Activated CD8-positive, alpha-beta memory T cell treated with anti-CD3 and anti-CD28 coated beads, Interleukin-2, amount 50 U/mL, for 1 hour (primary cell): ENCODE measurements around the gene FBN3.
"Not testable (repeated sequence)": the region's sequence is repeated elsewhere in the genome, so short reads cannot be mapped to it uniquely, and the experiment has no call there.

ENCODE experiments used
- DNase-seq: peaks from one replicate; pipeline ENCODE4 v3.0.0-alpha.2; 2020; ENCODE audit errors: extremely low read depth

Gene FBN3

DNA sequence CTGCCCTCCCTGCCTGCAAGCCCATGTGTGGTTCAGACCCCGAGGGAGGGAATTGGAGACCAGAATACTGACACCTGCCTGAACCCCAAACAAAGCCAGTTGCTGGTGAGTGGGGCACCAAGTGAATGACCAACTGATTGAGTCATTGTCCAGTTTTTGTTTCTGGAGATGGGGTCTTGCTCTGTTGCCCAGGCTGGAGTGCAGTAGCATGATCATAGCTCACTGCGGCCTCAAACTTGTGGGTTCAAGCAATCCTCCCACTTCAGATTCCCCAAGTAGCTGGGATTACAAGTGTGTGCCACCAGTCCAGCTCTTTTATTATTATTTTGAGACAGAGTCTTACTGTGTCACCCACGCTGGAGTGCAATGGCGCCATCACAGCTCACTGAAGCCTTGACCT lies 92.9 kb downstream of the FBN3 start:
- no peak for DNase-seq

DNA sequence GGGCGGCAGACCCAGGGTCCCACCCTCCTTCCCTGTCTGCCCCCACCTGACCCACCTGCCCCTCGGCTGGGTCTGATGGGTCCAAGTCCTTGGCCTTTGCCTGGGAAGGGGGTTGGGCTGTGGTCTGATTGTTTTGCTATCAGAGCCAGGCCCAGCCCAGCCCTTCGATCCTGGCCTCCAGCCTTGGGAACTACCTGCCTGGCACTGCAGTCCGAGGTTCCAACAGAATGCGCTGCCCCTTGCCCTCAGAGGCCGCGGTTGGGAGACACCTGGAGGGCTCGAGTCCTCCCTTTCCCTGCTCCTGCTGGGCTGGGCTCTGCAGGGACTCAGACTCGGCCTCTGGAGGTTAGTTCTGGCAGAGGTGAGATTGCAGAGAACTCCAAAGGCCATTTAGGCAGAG lies 95.2 kb downstream of the FBN3 start:
- DNase-seq, result no peak

DNA sequence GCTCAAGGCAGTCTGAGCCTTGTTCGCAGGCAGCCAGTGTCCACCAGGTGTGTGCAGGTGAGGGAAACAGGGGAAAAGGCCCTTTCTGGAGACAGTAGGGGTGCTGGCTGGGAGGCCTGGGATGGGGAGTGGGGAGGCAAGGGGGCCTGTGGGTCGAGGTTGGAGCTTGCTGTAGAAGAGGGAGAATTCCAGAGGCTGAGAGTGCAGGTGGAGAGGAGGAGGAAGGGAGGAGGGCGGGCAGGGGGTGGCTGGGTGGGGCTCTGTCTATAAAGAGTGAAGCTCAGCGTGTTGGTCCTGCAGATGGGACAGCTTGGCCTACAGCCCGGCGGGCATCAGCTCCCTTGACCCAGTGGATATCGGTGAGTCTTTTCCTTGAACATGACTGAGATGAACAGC lies 96.9 kb downstream of the FBN3 start, which contains the start of gene CCL25:
Gene CCL25 (plus strand): TSS at position 297 of the 396 bp plus-strand sequence. CDS start 290 bp downstream, outside the sequence.
- DNase-seq, result no peak

DNA sequence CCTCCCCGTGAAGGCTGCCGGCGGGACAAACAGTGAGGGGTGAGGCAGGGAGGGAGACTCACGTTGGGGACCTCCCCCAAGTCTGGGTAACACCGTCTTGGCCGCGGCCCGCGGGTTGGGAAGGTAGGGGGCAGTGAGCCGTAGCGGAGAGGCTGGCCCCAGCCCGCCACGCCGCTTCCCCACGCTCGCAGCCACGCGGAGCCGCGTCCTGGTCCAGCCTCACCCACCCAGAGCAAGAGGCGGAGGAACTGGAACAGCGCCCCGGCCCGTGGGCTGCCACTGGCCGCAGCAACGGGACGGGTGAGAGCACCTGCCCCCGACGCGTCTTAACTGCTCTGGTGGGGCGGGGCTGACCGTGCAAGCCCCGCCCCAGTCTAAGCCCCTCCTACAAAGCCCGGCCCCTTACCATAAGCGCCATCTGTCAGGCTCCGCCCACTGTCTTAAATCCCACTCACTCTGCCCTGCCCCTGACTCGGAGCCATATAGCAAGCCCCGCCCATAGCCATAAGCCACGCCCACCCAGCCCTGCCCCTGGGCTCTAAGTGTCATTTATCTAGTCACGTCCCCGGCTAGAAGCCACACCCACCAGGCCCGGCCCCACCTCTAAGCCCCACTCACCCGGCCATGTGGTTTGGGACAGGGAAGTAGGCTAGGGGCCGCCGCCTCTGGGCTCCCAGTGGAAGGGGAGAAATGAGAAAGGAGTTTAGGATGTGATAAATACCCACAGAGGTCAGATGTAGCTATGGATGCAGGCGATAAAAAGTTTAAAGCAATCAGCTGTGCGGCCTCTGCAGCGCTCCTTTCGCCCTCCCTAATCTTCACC lies 98.9 kb downstream of the FBN3 start:
- peak; percentile 45 for DNase-seq

DNA sequence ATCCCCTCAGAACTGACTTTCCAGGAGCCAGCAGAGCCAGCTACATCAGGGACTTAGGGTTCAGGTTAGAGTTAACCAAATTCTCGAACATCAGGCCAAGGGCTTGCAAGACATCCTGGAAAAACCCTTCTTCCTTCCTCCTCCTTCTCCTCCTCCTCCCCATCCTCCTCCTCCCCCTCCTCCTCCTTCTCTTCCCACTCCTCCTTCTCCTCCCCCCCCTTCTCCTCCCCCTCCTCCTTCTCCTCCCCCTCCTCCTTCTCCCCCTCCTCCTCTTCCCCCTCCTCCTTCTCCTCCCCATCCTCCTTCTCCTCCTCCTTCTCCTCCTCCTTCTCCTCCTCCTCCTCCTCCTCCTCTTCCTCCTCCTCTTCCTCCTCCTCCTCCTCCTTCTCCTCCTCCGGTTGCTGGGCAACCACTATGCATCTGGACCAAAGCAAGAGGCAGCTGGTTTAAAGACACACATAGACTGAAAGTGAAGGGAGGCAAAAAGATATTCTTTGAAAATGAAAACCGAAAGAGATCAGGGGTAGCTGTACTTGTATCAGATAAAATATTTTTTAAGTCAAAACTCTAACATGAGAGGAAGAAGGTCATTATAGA lies 102.7 kb downstream of the FBN3 start:
- no peak for DNase-seq

DNA sequence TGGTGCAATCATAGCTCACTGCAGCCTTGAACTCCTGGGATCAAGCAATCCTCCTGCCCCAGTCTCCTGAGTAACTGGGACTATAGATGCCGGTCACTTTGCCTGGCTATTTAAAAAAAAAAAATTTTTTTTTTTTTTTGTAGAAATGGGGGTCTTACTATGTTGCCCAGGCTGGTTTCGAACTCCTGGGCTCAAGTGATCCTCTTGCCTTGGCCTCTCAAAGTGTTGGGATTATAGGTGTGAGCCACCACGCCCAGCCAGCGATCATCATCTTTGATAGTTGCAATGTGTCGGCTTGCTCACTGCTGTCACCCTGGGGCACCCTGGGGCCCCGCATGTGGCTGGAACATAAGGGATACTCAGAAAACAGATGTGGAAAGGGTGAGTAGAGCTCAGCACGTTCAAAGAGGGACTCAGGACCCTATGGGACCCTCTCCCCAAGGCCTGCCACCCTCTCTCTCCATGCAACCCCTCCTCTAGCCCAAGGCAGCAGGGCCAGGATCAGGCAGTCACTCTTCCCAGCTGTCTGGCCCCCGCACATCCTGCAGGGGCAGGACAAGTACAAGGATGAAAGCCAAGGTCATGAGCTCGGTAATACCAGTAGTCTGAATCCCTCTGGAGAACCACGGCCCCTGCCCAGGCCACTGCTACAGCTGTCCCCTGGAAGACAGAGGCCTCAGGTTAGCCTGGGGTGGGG lies 103.4 kb downstream of the FBN3 start:
- no peak for DNase-seq

DNA sequence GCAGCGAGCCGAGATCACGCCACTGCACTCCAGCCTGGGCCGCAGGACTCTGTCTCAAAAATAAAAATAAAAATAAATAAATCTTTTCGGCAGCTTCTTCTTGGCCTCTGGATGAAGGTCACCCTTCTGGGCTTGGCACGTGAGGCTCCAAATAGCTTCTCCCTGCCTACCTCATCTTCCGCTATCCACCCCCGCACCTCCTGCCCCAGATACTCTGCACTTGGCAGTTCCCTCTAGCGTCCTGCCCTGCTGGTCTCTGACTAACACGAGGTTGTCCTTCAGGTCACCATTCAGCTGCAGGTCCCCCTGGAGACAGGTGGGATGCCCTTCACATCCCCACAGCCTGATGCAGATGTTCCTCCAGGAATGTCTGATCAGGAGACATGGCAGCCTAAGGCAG lies 105.4 kb downstream of the FBN3 start:
- DNase-seq, result no peak

DNA sequence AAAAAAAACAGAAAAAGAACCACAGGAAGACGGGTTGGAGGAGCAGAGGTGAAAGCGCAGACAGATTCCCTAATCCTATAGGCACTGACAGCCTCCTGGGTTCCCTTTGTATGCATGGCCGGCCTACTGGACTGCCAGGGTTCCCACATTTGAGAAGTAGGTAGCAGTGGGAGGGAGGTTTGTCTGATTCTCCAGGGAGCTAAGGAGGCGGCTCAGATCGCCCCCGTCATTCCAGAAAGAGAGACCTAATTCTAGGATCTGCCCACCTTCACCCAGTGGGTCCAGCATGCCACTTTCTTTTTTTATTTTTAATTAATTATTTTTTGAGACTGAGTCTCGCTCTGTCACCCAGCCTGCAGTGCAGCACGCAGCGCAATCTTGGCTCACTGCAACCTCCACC lies 106.5 kb downstream of the FBN3 start:
- no peak for DNase-seq

DNA sequence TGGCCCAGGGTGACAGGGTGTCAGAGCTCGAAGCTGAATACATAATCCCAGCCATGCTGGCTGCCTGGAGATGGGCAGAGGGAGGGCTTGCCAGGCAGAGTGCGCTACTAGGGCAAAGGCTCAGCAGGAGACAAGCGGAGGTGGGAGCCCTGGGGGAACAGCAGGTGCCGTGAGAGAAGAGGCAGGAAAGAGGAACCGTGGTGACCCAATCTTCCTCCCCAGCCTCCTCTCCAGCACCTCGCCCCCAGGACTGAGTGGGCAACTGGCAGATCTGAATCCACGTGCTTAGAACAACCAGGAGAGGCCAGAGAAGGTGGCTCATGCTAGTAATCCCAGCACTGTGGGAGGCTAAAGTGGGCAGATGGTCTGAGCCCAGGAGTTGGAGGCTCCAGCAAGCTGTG lies 107.9 kb downstream of the FBN3 start:
- DNase-seq, result no peak

DNA sequence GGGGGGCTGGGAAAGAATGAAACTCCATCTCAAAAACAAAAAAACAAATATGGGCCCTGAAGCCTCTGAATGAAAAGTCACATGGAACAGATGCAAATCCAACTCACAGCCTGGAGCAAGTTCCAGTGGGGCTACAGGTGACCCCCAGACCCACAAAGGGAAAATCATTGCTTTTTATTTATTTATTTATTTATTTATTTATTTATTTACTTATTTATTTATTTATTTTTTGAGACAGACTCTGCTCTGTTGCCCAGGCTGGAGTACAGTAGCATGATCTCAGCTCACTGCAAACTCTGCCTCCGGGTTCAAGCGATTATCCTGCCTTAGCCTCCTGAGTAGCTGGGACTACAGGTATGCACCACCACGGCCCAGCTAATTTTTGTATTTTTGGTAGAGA lies 110.2 kb downstream of the FBN3 start:
- no peak for DNase-seq

DNA sequence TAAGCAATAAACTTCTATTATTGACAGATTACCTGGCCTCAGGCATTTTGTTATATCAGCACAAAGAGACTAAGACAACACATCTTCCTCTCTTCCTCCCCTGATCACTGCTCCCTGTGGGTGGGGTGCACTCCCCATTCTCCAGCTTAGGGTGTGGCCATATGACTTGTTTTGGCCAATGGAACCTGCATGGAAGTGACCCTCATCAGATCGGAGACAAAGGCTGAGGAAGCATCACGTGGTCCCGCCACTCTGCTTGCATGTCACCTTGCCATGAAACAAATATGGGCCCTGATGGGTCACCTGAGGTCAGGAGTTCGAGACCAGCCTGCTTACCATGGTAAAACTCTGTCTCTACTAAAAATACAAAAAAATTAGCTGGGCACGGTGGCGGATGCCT lies 110.6 kb downstream of the FBN3 start:
- no peak for DNase-seq

DNA sequence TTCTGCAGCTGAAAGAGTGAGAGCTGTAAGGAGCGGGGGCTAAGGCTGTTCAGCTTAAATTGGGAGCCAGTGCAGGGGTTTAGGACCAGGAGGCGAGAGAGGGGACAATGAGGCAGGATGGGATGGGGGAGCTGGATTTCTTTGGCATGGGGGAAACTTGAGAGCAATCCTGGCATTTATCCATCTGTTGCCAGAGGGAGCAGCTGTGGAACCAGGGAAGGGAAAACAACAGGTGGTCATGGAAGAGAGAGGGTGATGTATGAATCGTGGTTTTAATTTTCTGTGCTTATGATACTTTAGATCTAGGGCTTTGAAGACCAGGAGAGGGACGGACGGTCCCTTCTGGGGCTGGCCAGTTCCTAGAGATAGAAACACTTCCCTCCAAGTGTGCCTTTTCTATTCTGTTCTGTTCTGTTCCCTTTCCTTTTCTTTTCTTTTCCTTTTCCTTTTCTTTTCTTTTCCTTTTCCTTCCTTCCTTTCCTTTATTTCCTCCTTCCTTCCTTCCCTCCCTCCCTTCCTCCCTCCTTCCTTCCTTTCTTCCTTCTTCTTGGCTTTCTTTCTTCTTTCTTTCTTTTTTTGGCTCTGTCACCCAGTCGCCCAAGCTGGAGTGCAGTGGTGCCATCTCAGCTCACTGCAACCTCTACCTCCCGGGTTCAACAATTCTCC lies 112.8 kb downstream of the FBN3 start:
- no peak for DNase-seq

DNA sequence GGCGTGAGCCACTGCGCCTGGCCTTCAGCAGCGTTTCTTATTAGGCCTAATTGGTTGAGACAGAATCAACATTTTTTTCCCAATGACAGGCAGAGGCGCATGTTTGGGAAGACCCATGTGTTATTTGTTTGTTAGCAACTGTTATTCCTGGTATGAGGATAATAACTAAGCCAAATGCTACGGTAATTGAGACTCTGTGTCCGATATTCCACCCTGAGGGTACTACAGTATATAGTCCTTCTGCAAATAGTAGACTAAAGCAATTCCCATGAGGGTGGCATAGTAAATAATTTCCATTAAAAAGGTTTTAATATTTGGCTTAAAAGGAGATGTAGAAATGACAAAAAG lies 115.2 kb downstream of the FBN3 start:
- no peak for DNase-seq

DNA sequence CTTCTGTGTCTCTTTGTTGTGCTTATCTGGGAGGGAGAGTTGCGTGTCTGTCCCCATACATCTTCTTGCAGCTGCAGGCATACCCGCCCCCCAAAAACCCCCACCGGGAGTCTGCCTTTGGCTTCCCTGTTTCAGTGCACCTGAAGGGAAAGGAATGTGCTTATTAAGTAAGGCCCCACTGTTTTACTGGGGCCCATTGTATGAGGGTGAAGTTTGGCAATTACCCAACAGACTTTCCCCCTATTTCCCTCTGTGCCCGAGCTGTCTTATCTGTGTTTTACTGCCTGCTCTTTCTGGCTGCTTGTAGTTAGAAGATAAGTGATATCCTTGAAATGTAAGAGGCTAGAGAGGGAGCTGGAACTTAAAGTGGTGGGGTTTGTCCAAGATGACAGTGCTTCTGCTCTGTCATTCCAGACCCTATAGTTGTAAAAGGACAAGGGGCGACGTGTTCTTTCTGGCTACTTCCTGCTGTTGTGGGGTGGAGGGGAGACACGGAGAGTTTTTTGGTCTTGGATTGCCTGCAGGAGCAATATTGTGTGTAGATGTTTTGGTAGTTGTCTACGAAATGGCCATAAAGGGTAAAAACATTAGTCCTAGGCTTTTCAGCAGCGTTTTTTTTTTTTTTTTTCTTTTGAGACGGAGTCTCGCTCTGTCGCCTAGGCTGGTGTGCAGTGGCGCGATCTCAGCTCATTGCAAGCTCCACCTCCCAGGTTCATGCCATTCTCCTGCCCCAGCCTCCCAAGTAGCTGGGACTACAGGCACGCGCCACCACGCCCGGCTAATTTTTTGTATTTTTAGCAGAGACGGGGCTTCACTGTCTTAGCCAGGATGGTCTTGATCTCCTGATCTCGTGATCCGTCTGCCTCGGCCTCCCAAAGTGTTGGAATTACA lies 115.9 kb downstream of the FBN3 start:
- not testable (repeated sequence) for DNase-seq

DNA sequence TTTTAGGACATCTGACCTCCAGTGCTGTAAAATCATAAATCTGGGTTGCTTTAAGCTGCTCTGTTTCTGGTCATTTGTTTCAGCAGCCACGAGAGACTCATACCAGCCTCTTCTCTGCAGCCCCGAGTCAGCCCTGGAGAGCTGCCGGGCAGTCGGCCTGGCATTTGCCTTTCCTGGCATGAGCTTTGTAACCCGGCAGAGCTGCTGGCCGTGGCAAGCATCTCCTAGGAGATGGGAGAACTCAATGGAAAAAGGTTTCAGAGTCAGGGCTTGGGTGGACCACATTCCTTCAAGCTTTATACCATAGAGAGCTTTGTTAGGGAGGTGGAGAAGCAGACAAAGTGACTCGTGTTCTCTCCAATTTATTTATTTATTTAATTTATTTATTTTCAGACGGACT lies 118.4 kb downstream of the FBN3 start:
- no peak for DNase-seq

DNA sequence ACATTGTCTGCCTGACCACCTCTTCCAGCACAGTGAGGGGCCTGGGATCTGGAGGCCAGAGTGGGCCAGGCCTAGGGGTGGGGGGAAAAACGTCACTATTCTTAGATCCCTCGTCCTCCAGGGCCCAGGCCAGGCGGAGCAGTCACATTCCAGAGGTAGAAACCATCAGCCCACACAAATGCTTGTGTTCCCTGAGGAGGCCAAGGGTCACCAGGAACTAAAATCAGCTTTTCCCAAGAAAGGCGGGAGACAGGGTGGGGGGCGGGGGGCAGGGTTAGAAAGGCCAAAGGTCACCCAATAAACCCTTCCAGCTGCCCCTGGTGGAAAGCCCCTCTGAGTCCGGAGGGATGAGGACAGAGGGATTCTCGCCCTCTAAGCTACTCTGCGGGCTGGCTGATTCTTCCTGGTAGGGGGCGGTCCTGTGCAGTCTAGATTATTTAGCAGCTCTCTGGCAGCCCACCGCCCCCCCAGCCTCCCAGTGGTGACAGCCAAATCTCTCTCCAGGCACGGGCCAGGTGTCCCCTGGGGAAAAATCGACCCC lies 120.4 kb downstream of the FBN3 start:
- no peak for DNase-seq

DNA sequence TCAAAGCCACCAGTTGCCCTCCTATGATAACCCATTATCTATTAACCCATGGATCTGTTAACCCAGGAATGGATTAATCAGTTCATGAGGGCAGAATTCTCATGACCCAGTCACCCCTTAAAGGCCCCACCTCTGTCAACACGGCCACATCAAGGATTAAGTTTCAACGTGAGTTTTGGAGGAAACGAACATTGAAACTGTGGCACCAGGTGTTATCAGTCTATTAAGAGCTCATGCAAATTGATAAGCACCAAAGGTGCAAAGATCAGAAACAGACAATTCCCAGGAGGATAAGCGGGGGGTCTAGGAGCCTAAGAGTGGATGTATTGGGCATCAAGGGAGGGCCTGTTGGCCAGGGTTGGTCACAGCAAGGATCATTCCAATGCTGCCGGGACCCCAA lies 124.1 kb downstream of the FBN3 start:
- DNase-seq, result no peak

DNA sequence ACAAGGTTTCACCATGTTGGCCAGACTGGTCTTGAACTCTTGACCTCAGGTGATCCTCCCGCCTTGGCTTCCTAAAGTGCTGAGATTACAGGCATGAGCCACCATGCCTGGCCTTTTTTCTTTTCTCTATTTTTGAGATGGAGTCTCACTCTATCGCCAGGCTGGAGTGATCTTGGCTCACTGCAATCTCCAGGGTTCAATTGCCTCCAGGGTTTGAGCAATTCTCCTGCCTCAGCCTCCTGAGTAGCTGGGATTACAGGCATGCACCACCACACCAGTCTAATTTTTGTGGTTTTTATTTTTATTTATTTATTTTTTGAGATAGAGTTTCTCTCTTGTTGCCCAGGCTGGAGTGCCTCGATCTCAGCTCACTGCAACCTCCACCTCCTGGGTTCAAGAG lies 125.1 kb downstream of the FBN3 start:
- not testable (repeated sequence) for DNase-seq

DNA sequence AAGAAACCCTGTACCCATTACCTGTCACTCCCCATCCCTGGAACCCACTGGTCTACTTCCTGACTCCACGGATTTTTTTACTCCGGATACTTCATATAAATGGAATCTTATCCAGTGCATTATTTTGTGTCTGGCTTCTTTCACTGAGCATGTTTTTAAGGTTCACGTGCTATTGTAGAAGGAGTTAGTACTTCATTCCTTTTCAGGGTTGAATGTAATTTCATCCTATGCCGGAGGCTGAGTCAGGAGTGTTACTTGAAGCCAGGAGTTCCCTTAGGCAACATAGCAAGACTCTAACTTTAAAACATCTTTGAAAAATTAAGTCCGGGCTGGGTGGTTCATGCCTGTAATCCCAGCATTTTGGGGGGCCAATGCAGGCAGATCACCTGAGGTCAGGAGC lies 126.0 kb downstream of the FBN3 start:
- DNase-seq, result no peak

DNA sequence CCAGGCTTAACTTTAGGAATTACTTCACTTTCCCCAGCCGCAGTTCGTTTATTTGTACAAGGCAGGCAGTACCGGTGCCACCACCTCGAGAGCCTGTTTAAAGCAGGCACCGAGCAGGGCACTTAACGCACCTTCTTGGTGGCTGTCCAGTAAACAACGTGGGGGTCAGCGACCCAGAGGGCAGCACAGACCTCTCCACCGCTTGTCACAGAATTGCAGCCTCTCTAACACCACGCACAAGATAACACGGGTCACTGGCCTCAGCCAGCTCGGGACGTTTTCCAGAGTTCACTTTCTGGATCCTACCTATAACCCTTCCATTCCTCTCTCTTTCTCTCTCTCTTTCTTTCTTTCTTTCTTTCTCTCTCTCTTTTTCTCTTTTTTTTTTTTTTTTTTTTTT lies 127.1 kb downstream of the FBN3 start:
- DNase-seq, result no peak

DNA sequence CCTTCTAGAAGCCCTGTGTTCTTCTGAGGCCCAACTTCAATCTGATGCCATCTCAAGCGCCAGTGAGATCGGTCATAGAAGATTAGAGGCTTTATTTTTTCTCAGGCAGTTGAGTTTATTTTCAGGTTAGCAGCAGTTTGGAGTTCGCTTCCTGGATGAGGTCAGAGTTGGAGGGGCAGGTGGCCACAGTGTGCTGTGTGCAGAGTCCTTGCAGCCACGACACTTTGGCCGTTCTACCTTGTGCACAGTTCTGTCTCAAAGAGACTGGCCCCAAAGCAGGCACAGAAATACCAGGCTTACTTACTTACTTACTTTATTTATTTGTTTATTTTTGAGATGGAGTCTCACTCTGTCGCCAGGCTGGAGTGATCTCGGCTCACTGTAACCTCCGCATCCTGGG lies 128.0 kb downstream of the FBN3 start:
- no peak for DNase-seq
